Endothelial cell (in vitro differentiated cells): ENCODE measurements around the gene PPP1R14C. TPM values are rescaled to one million over a fixed set of nuclear protein-coding genes. Genes with fewer than 3 reads are reported as not detected.

Source experiments
- DNase-seq: peaks from one replicate; pipeline ENCODE4 v3.0.0; 2021; ENCODE audit warnings: low spot score
- H3K27ac Mint-ChIP-seq: one replicate; pipeline ENCODE4 v1.8.0; 2021; ENCODE audit warnings: mixed read lengths, inconsistent platforms; ENCODE audit not compliant: unreplicated experiment
- H3K27me3 Mint-ChIP-seq: one replicate; pipeline ENCODE4 v1.8.0; 2021; ENCODE audit warnings: mild to moderate bottlenecking, moderate library complexity, mixed read lengths, inconsistent platforms; ENCODE audit not compliant: unreplicated experiment
- H3K36me3 Mint-ChIP-seq: one replicate; pipeline ENCODE4 v1.8.0; 2021; ENCODE audit warnings: mild to moderate bottlenecking, low read depth, mixed read lengths, inconsistent platforms; ENCODE audit not compliant: unreplicated experiment
- H3K4me1 Mint-ChIP-seq: one replicate; pipeline ENCODE4 v1.8.0; 2021; ENCODE audit warnings: mild to moderate bottlenecking, mixed read lengths, inconsistent platforms; ENCODE audit not compliant: unreplicated experiment
- H3K4me3 Mint-ChIP-seq: one replicate; pipeline ENCODE4 v1.8.0; 2021; ENCODE audit warnings: mild to moderate bottlenecking, mixed read lengths, inconsistent platforms; ENCODE audit not compliant: unreplicated experiment
- H3K9me3 Mint-ChIP-seq: one replicate; pipeline ENCODE4 v1.8.0; 2021; ENCODE audit warnings: mixed read lengths, inconsistent platforms; ENCODE audit not compliant: unreplicated experiment
- CTCF ChIP-seq: fragments of 200-600 bp; sonication (generic); IDR thresholded peaks from one replicate; pipeline ENCODE4 v1.5.0; 2021; ENCODE audit warnings: antibody characterized with exemption; ENCODE audit not compliant: unreplicated experiment
- total RNA-seq: library from RNA; stranded (reverse); fragmentation: NEBNext Ultra II Directional; extraction: Animal tissue kit (Norgen Biotek cat#: 25700); gene quantifications from one replicate; pipeline ENCODE4 v1.2.1, GENCODE V29; 2021; ENCODE audit not compliant: unreplicated experiment

Gene PPP1R14C
- total RNA-seq, 1 donor from 2014 or later = 2.5 TPM

GRCh38 chr6:150252714-150253444 lies 110.0 kb downstream of the PPP1R14C start:
- H3K27ac Mint-ChIP-seq = no peak overlapping the region
- peaks cover 4% of the 10 kb centered on the region for H3K27me3 Mint-ChIP-seq
- H3K4me1 Mint-ChIP-seq = peaks cover 6% of the 10 kb centered on the region
- no peak for TF ChIP-seq CTCF
- no peaks in the 10 kb centered on the region for H3K9me3 Mint-ChIP-seq
- no peak overlapping the region for H3K4me3 Mint-ChIP-seq
- no peaks in the 10 kb centered on the region for H3K36me3 Mint-ChIP-seq
- DNase-seq = no peak

- Mint-ChIP-seq H3K27me3 (peaks cover 4% of the 10 kb centered on the region), H3K9me3 (no peaks in the 10 kb centered on the region), H3K36me3 (no peaks in the 10 kb centered on the region), H3K4me1 (peaks cover 6% of the 10 kb centered on the region), H3K27ac (no peak overlapping the region), H3K4me3 (no peak overlapping the region)
- TF ChIP-seq CTCF = no peak
- no peak for DNase-seq
Measured at GRCh38 chr6:150253489-150253888, 110.6 kb downstream of the PPP1R14C start.

- Mint-ChIP-seq H3K27me3 (peaks cover 4% of the 10 kb centered on the region), H3K36me3 (no peaks in the 10 kb centered on the region), H3K27ac (no peak overlapping the region), H3K4me3 (no peak overlapping the region), H3K9me3 (no peaks in the 10 kb centered on the region), H3K4me1 (peaks cover 6% of the 10 kb centered on the region)
- TF ChIP-seq CTCF = no peak
- DNase-seq = no peak
Measured at GRCh38 chr6:150254770-150255169, 111.9 kb downstream of the PPP1R14C start.

GRCh38 chr6:150255840-150256239 lies 113.0 kb downstream of the PPP1R14C start:
- peaks cover 4% of the 10 kb centered on the region for H3K27me3 Mint-ChIP-seq
- H3K4me3 Mint-ChIP-seq = no peak overlapping the region
- DNase-seq = no peak
- no peak overlapping the region for H3K27ac Mint-ChIP-seq
- TF ChIP-seq CTCF = no peak
- H3K4me1 Mint-ChIP-seq = peaks cover 4% of the 10 kb centered on the region
- H3K36me3 Mint-ChIP-seq = no peaks in the 10 kb centered on the region
- H3K9me3 Mint-ChIP-seq = no peaks in the 10 kb centered on the region

- H3K4me1 Mint-ChIP-seq = peaks cover 3% of the 10 kb centered on the region
- H3K4me3 Mint-ChIP-seq = no peak overlapping the region
- peaks cover 4% of the 10 kb centered on the region for H3K27me3 Mint-ChIP-seq
- no peaks in the 10 kb centered on the region for H3K36me3 Mint-ChIP-seq
- no peaks in the 10 kb centered on the region for H3K9me3 Mint-ChIP-seq
- TF ChIP-seq CTCF = no peak
- H3K27ac Mint-ChIP-seq = no peak overlapping the region
- DNase-seq = no peak
Measured at GRCh38 chr6:150256618-150257272, 113.9 kb downstream of the PPP1R14C start.
